Stimulated activated CD8-positive, alpha-beta memory T cell treated with anti-CD3 and anti-CD28 coated beads, Interleukin-7, amount 100 ng/mL, for 24 hours (primary cell): ENCODE data around the gene ZFAND5.
A peak's percentile ranks its signal among the peaks of the same experiment; 100 is the strongest.

ENCODE experiments used
- DNase-seq: peaks from one replicate; pipeline ENCODE4 v3.0.0-alpha.2; 2020; ENCODE audit warnings: low read depth

Gene ZFAND5

DNA sequence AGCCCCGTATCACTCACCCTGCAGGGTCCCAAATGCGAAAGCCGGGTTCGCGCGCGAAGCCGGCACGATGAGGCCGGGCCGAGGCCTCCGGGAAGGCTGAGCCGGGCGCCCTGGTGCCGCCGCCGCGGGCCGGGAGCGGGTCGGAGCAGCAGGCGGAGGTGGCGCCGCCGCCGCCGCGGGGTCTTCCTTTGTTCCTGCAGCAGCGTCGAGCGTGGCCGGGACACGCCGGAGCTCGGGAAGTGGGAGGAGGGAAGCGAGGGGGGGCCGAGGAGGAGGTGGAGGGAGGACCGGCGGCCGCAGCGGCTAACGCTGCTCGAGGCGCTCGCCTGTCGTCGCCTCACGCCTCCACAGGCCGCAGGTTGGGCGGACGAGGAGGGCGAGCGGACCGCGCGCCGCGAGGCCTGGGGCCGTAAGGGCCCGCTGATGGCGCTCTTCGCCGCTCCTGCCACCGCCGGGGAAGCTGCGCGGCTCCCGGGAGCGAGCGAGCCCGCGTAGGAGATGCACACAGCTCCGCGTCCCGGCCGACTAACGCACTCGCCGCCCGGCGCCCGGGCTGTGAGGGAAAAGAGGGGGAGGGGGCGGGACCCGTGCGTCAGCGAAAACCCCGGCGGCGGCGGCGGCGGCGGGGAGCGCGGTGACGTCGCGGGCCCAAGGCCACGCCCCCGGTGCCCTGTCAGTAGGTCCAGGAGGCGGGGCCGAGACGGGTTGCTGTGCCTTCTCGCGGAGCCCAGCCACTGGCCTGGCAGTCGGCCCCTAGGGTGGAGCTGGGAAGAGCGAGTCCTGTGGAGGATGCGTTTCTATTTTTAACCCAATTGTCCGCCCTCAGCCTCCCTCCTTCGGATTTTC lies at the start of gene ZFAND5:
Gene ZFAND5 (minus strand): TSS at position 530 of the 846 bp plus-strand sequence. CDS start 4,430 bp downstream, outside the sequence.
- DNase-seq, result peak; percentile 83

DNA sequence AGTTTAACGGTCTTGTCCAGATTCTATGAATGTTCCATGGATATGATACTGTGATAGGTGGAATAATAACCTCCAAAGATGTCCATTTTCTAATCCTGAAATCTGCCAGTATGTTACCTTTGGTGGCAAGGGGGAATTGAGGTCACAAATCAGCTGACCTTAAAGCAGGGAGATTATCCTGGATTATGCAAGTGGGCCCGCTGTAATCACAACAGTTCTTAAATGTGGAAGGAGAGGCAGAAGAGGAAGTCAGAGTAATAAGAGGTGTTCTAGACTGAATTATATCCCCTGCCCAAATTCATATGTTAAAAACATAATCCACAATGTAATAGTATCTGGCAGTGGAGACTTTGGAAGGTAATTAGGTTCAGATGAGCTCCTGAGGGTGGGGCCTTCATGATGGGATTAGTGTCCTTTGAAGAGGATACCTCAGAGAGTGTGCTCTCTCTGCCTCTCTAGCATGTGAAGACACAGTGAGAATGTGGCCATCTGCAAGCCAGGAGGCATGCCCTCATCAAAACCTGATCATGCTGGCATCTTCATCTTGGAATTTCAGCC lies 47.6 kb upstream of the ZFAND5 start:
- DNase-seq, result no peak

DNA sequence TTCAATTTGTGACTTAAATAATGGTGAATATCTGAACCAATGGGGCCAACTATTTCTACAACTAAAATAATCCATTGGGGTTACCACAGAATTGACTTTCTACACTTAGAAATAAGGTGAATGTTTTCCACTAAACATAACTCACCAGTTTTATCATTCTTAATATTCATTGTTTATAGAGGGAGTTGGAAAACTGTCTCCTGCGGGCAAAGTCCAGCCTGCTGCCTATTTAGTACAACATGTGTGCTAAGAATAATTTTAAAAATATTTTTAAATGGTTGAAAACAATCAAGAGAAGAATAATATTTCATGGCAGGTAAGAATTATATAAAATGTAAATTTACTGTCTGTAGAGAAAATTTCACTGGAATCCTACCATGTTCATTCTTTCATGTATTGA lies 45.2 kb upstream of the ZFAND5 start:
- DNase-seq, result no peak

- DNase-seq, result no peak
These were observed 42.1 kb upstream of the ZFAND5 start for GRCh38 chr9:72407114-72407513.

- DNase-seq, result no peak
These were observed 37.7 kb upstream of the ZFAND5 start for GRCh38 chr9:72402744-72403143.

- no peak for DNase-seq
These were observed 36.4 kb upstream of the ZFAND5 start for GRCh38 chr9:72401396-72401795.

DNA sequence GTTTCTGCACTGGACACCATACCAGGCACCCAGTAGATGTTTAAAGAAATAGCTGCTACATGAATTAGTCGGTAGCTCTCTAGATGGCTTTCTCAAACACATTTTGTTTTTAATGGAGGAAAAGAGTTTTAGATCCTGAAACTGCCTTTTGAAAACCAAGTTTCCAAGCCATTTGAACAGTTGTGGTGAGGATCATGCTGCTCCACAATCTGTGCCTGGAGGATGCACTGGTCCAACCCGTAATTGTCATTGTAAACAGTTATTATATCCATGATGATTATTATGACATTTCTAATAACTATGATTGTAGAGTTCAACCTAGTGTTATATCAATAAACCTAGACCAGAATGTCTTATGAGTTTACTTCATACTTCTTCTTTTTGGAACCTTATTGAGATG lies 35.9 kb upstream of the ZFAND5 start:
- DNase-seq, result no peak

- no peak for DNase-seq
These were observed 34.4 kb upstream of the ZFAND5 start for GRCh38 chr9:72399391-72399790.

DNA sequence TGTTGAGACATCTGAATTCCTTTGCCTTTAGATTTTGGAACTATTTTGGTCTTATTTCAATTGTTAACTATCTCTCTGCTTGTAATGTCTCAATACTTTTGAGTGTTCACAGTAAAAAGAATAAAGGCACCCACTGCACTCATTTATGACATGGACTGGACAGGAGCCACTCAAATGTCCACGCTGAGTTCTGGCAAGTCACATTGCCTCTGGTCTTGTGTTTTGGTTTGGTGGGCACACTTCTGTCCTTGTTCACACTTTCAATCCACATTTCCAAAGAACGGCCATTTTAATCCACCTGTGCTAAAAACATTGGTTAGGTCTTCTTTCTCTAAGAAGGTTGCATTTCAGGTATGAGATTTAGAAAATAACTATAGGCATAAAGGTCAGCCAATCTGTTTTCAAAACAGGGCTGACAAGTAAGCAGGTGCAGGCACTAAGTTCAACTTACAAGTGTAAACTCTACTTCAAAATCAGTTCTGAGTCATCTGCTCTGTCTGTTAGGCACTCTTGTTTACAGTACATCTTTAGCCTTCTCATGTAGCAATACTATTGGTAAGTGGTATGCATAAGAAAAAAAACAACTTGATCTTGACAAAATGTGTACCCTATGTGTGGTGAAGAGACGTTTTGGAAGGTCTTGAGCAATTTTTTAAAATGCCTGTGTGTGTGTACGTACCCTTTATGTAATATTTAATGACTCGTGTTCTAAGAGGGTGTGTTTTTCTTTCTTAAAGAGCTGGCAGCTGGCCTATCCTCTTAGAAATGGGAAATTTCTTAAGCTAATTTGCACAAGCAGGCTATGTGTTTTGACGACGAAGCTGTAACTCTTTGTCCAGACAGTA lies 31.5 kb upstream of the ZFAND5 start:
- DNase-seq, result no peak

DNA sequence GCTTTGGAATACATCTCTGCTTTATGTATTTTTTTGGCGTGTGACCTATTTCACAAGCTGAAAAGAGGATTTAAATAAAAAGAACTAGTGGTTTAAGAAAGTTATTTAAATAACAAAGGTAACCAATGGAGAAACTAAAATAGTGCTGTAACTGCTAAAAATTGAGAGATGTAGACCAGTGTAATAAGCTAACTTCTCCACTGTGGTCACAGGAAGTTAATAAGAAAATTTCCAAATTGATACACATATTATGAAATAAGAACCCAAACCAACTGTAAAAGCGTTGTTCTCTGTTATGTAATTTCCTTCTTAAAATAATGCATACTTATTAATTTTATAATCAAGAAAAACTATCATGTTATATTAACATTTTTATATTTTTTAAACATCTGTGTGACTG lies 29.1 kb upstream of the ZFAND5 start:
- no peak for DNase-seq

DNA sequence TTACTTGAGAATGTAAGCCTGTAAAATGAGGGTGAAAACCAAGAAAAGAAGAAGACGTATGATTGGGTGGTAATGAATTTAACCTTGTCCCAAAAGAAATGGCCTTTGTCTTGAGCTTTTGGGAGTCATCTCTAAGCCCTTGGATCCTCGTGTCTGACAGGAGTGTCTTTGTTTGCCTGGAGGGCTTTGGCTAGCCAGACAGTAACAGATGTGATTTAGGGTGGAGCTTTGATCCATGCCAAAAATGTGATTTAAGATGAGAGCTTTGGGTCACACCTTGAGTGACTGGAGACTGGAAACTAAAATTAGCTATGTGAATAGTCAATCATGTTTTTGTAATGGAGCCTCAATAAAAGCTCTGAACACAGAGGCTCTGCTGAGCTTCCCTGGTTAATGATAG lies 25.9 kb upstream of the ZFAND5 start:
- DNase-seq, result no peak

DNA sequence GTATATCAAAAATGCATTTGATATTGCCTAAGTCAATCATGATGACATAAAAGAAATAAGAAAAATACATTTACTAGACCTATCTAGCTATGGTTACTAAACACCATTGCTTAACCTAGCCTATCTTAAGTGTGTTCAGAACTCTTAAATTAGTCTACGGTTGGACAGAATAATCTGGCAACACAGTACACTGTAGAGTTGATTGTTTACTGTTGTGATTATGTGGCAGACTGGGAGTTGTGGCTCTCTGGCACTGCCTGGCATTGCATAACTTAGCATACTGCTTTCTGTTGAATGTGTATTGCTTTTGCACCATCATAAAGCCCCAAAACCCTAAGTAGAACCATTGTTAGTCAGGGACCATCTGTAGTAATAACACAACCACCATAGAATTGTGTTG lies 21.2 kb upstream of the ZFAND5 start:
- no peak for DNase-seq

DNA sequence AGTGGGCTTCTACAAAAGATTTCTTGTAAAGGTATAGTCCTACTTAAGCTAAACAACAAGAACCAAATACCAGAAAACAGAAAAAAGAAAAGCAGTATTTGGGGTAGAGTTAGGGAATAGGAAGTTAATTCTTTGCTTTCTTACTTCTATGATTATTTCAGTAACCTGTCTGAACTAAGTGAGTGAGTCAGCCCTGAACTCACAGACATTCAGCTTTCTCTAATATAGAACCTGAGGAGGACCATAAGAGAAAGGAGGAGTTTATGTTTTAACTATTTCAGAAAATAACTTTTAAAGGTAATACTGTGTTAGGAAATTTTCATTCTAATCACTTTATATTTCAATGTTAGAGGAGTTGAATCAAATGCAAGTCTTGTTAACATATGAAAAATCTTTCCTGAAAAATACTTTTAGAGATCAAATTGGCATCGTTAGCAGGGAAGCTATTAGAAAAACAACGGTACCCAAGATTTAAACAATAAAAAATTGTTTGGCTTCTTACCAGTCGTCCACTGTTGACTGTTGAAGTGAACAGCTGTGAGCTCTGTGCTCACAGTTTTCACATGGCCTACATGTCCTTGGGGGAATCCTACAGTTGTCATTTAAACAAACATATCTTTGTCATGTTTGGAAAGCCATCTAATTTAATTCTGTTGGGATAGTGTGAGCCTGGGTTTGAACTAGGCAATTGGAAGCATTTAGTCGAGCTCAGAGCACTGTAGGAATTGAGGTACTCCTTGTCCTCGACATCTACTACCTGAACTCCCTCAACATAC lies 19.9 kb upstream of the ZFAND5 start:
- no peak for DNase-seq

- no peak for DNase-seq
These were observed 19.1 kb upstream of the ZFAND5 start for GRCh38 chr9:72383978-72384709.

DNA sequence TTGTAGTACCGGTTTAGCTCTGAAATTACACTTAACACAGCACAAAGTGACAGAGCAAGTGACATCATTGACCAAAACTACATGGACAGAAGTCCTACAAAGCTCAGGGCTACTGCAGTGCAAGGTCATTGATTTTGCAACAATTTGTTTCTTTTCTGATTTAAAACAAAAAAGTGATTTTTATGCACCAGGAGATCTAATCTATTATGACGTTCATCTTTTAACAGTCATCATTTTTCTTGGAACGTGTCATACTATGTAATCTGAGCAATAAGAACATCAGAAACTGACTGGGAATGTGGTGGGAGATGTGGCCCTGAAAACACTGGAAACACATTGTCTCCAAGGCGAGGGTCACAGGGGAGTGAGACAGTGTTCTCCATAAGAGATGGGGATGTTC lies 17.4 kb upstream of the ZFAND5 start:
- no peak for DNase-seq

GRCh38 chr9:72377041-72377440 lies 12.0 kb upstream of the ZFAND5 start:
- no peak for DNase-seq

- no peak for DNase-seq
These were observed 6.1 kb upstream of the ZFAND5 start for GRCh38 chr9:72371151-72371550.

DNA sequence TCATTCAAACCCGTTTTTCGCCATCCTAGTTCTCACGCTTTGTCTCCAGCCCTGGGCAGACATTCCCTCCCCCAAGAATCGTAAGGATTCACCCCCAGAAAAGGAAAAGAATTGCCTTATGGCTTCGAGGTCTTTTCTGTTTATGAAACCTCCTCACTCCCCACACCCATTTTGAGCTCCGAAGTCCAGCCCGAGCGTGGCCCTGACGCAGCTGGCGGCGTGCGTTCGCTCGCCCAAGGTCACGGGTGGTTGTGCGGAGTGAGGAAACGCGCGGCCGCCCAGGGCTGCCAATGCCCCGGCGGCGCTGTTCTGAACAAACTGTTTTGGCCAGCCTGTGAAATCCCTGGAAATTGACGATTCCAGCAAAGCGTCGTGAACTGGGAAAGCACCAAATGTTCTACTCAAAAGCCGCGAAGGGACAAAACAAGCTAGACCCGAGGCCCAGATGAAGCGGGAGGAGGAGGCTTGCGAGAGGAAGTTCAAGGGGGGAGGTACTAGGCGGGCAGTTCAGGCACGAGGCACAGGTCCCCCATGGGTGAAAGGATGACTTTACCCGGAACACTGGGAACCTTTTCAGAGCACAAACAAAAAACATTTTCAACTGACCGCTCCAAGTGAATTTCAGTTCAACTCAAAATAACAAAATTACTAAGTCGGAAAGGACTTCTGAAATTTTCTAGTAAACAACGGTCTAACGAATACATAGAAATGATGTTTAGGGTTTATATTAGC lies 683 bp upstream of the ZFAND5 start:
- peak; percentile 40 for DNase-seq

GRCh38 chr9:72363908-72364678 lies 915 bp downstream of the ZFAND5 start:
- peak; percentile 33 for DNase-seq

DNA sequence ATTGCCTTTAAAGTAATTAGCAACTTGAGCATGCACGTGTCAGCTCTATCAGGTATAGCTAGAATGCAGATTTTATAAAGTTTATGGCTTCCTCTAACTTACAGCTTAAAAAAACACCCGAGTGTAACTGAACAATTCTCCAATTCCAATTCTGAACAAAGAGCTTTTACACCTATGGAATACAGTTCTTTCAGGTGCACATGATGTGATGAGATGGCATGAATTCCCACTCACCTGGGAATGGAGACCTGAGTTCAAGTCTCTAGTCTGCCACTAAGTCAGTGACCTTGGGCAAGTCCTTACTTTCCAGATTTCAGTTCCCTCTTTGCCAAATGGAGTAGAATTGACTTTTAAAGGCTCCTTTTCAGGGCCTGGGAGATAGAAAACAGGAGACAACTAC lies 1.8 kb downstream of the ZFAND5 start:
- DNase-seq, result no peak
